OCI-LY1 (cell line): Measurements from ENCODE around the gene FCRL1.
A peak's percentile ranks its signal among the peaks of the same experiment; 100 is the strongest.

Experiments
- H2AFZ ChIP-seq: fragments of 200-600 bp; sonication (generic), shearing (Covaris generic); 2 replicates; pipeline ENCODE4 v1.6.0; 2014; ENCODE audit warnings: antibody characterized with exemption, mild to moderate bottlenecking, low read length
- H3F3A ChIP-seq: fragments of 200-600 bp; sonication (generic), shearing (Covaris generic); 2 replicates; pipeline ENCODE4 v1.6.0; 2014; ENCODE audit warnings: mild to moderate bottlenecking, antibody characterized with exemption, low read length, moderate library complexity; ENCODE audit not compliant: insufficient read depth
- H3K27ac ChIP-seq: fragments of 200-600 bp; sonication (generic); 2 replicates; pipeline ENCODE4 v1.5.1; 2014; ENCODE audit warnings: low read length, mixed run types, mild to moderate bottlenecking, low read depth; ENCODE audit not compliant: poor library complexity, severe bottlenecking
- H3K27me3 ChIP-seq: fragments of 200-600 bp; sonication (generic); 2 replicates; pipeline ENCODE4 v1.6.0; 2014; ENCODE audit warnings: antibody characterized with exemption, mild to moderate bottlenecking, low read length, moderate library complexity; ENCODE audit not compliant: insufficient read depth
- H3K36me3 ChIP-seq: fragments of 200-600 bp; sonication (generic); 2 replicates; pipeline ENCODE4 v1.6.1; 2014; ENCODE audit warnings: mild to moderate bottlenecking, antibody characterized with exemption, low read length, moderate library complexity, mixed read lengths; ENCODE audit not compliant: insufficient read depth
- H3K4me1 ChIP-seq: fragments of 200-600 bp; sonication (generic); 2 replicates; pipeline ENCODE4 v1.5.1; 2014; ENCODE audit warnings: mild to moderate bottlenecking, low read length, moderate library complexity; ENCODE audit not compliant: insufficient read depth, severe bottlenecking
- H3K4me2 ChIP-seq: fragments of 200-600 bp; sonication (generic), shearing (Covaris generic); 2 replicates; pipeline ENCODE4 v1.6.1; 2014; ENCODE audit warnings: low read length
- H3K4me3 ChIP-seq: fragments of 200-600 bp; sonication (generic); 2 replicates; pipeline ENCODE4 v1.5.1; 2014; ENCODE audit warnings: low read length, low read depth, mild to moderate bottlenecking, mixed read lengths; ENCODE audit not compliant: poor library complexity, severe bottlenecking
- H3K79me2 ChIP-seq: fragments of 200-600 bp; shearing (Covaris generic); 2 replicates; pipeline ENCODE4 v1.6.1; 2016; ENCODE audit warnings: mixed run types, low read length, mixed read lengths; ENCODE audit not compliant: insufficient read depth
- H3K9ac ChIP-seq: fragments of 200-600 bp; sonication (generic), shearing (Covaris generic); 2 replicates; pipeline ENCODE4 v1.6.1; 2014; ENCODE audit warnings: mild to moderate bottlenecking, low read length, mixed read lengths
- H3K9me2 ChIP-seq: fragments of 200-600 bp; sonication (generic), shearing (Covaris generic); 2 replicates; pipeline ENCODE4 v1.6.1; 2014; ENCODE audit warnings: low read depth, mild to moderate bottlenecking, low read length, mixed read lengths
- H3K9me3 ChIP-seq: fragments of 200-600 bp; shearing (Covaris generic); 2 replicates; pipeline ENCODE4 v1.6.1; 2014; ENCODE audit warnings: low read length, mixed read lengths
- H4K20me1 ChIP-seq: fragments of 200-600 bp; sonication (generic), shearing (Covaris generic); 2 replicates; pipeline ENCODE4 v1.6.0; 2016; ENCODE audit warnings: mild to moderate bottlenecking, low read length; ENCODE audit not compliant: insufficient read depth
- CTCF ChIP-seq: fragments of 200-600 bp; sonication (generic), shearing (Covaris generic); IDR thresholded peaks from 2 replicates; pipeline ENCODE4 v1.5.1; 2017; ENCODE audit warnings: mild to moderate bottlenecking, antibody characterized with exemption, low read length, moderate library complexity, mixed read lengths
- EZH2 ChIP-seq: fragments of 200-600 bp; sonication (generic), shearing (Covaris generic); IDR thresholded peaks from 2 replicates; pipeline ENCODE4 v1.8.0; 2017; ENCODE audit warnings: borderline replicate concordance, mixed run types, mild to moderate bottlenecking, antibody characterized with exemption, low read length, moderate library complexity, mixed read lengths

Gene FCRL1

GRCh38 chr1:157838966-157839365 is 19.0 kb upstream of the FCRL1 start:
- H4K20me1 ChIP-seq: no peaks in the 10 kb centered on the region
- H3K9ac ChIP-seq: no peak overlapping the region
- no peaks in the 10 kb centered on the region for H3K27me3 ChIP-seq
- H3K9me2 ChIP-seq: no peaks in the 10 kb centered on the region
- no peak overlapping the region for H2AFZ ChIP-seq
- H3K4me1 ChIP-seq: peaks cover 25% of the 10 kb centered on the region
- no peaks in the 10 kb centered on the region for H3K9me3 ChIP-seq
- no peaks in the 10 kb centered on the region for H3K36me3 ChIP-seq
- H3K4me3 ChIP-seq: no peak overlapping the region
- no peaks in the 10 kb centered on the region for H3F3A ChIP-seq
- no peaks in the 10 kb centered on the region for H3K79me2 ChIP-seq
- TF ChIP-seq CTCF: no peak
- no peak for TF ChIP-seq EZH2
- no peak overlapping the region for H3K27ac ChIP-seq
- H3K4me2 ChIP-seq: no peak overlapping the region

DNA sequence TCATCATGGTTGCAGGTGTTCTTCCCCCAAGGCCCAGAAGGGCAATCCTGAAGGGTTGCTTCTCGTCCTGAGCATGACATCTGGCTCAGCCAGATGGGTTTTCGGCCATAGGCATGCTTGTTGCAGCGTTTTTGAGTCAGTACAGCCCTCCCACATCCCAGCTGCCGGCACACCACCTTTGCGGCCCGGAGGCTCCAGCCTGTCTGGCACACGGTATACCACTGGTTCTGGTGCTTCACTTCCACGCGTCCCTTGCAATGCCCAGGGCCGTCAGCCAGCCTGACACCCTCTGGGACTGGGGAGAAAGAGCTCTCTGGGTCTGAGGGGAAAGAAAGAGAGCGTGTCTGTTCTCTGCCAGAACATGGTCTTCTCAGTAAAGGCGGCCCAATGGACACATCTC is 14.5 kb upstream of the FCRL1 start:
- H3K36me3 ChIP-seq: no peaks in the 10 kb centered on the region
- H2AFZ ChIP-seq: no peak overlapping the region
- H3K9ac ChIP-seq: no peak overlapping the region
- no peak overlapping the region for H3K4me3 ChIP-seq
- H4K20me1 ChIP-seq: no peaks in the 10 kb centered on the region
- no peaks in the 10 kb centered on the region for H3K27me3 ChIP-seq
- no peak for TF ChIP-seq CTCF
- TF ChIP-seq EZH2: no peak
- H3K9me2 ChIP-seq: no peaks in the 10 kb centered on the region
- H3K4me2 ChIP-seq: no peak overlapping the region
- peak overlapping the region; percentile 26 for H3K27ac ChIP-seq
- peaks cover 54% of the 10 kb centered on the region for H3K4me1 ChIP-seq
- H3K9me3 ChIP-seq: no peaks in the 10 kb centered on the region
- no peaks in the 10 kb centered on the region for H3K79me2 ChIP-seq
- H3F3A ChIP-seq: no peaks in the 10 kb centered on the region

- 0 out of 2 replicates have a peak overlapping the region, but pooled peaks have one; percentile 3 for H2AFZ ChIP-seq
- peak overlapping the region; percentile 60 for H3K27ac ChIP-seq
- peaks cover 54% of the 10 kb centered on the region for H3K4me1 ChIP-seq
- no peak overlapping the region; the same call in 1 of the 2 replicates for H3K9ac ChIP-seq
- no peaks in the 10 kb centered on the region for H3K9me2 ChIP-seq
- no peaks in the 10 kb centered on the region for H3K9me3 ChIP-seq
- peak overlapping the region; percentile 31 for H3K4me3 ChIP-seq
- H3K27me3 ChIP-seq: no peaks in the 10 kb centered on the region
- H3K36me3 ChIP-seq: no peaks in the 10 kb centered on the region
- TF ChIP-seq EZH2 (no peak), CTCF (no peak)
- H3K4me2 ChIP-seq: peak overlapping the region; percentile 32
- H4K20me1 ChIP-seq: no peaks in the 10 kb centered on the region
- no peaks in the 10 kb centered on the region for H3F3A ChIP-seq
- H3K79me2 ChIP-seq: no peaks in the 10 kb centered on the region
Measured at GRCh38 chr1:157833145-157833544, 13.2 kb upstream of the FCRL1 start.
